ENCODE data around the gene FAM47E.

- no peak for TF ChIP-seq ZBTB21 (tag by site-specific recombination; IDR thresholded peaks at IDR 0.05)
- no peak for TF ChIP-seq ZNF629 (tag by site-specific recombination; IDR thresholded peaks at IDR 0.05)
- TF ChIP-seq MYNN (tag by site-specific recombination; IDR thresholded peaks at IDR 0.05; ENCODE audit: borderline replicate concordance) = no peak
- TF ChIP-seq, protein P1, sequence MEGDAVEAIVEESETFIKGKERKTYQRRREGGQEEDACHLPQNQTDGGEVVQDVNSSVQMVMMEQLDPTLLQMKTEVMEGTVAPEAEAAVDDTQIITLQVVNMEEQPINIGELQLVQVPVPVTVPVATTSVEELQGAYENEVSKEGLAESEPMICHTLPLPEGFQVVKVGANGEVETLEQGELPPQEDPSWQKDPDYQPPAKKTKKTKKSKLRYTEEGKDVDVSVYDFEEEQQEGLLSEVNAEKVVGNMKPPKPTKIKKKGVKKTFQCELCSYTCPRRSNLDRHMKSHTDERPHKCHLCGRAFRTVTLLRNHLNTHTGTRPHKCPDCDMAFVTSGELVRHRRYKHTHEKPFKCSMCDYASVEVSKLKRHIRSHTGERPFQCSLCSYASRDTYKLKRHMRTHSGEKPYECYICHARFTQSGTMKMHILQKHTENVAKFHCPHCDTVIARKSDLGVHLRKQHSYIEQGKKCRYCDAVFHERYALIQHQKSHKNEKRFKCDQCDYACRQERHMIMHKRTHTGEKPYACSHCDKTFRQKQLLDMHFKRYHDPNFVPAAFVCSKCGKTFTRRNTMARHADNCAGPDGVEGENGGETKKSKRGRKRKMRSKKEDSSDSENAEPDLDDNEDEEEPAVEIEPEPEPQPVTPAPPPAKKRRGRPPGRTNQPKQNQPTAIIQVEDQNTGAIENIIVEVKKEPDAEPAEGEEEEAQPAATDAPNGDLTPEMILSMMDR (tag by site-specific recombination; IDR thresholded peaks at IDR 0.05) = no peak
- TF ChIP-seq GFI1B (tag by site-specific recombination; IDR thresholded peaks at IDR 0.05) = no peak
- TF ChIP-seq ZBTB1 (tag by site-specific recombination; IDR thresholded peaks at IDR 0.05) = no peak
- TF ChIP-seq ZXDB (tag by site-specific recombination; IDR thresholded peaks at IDR 0.05) = no peak
- no peak for TF ChIP-seq ZNF792 (tag by site-specific recombination; IDR thresholded peaks at IDR 0.05)
- TF ChIP-seq ZNF837 (tag by site-specific recombination; IDR thresholded peaks at IDR 0.05) = no peak
- no peak for TF ChIP-seq ZNF302 (tag by site-specific recombination; IDR thresholded peaks at IDR 0.05; ENCODE audit: low read depth)
- TF ChIP-seq, protein P2, sequence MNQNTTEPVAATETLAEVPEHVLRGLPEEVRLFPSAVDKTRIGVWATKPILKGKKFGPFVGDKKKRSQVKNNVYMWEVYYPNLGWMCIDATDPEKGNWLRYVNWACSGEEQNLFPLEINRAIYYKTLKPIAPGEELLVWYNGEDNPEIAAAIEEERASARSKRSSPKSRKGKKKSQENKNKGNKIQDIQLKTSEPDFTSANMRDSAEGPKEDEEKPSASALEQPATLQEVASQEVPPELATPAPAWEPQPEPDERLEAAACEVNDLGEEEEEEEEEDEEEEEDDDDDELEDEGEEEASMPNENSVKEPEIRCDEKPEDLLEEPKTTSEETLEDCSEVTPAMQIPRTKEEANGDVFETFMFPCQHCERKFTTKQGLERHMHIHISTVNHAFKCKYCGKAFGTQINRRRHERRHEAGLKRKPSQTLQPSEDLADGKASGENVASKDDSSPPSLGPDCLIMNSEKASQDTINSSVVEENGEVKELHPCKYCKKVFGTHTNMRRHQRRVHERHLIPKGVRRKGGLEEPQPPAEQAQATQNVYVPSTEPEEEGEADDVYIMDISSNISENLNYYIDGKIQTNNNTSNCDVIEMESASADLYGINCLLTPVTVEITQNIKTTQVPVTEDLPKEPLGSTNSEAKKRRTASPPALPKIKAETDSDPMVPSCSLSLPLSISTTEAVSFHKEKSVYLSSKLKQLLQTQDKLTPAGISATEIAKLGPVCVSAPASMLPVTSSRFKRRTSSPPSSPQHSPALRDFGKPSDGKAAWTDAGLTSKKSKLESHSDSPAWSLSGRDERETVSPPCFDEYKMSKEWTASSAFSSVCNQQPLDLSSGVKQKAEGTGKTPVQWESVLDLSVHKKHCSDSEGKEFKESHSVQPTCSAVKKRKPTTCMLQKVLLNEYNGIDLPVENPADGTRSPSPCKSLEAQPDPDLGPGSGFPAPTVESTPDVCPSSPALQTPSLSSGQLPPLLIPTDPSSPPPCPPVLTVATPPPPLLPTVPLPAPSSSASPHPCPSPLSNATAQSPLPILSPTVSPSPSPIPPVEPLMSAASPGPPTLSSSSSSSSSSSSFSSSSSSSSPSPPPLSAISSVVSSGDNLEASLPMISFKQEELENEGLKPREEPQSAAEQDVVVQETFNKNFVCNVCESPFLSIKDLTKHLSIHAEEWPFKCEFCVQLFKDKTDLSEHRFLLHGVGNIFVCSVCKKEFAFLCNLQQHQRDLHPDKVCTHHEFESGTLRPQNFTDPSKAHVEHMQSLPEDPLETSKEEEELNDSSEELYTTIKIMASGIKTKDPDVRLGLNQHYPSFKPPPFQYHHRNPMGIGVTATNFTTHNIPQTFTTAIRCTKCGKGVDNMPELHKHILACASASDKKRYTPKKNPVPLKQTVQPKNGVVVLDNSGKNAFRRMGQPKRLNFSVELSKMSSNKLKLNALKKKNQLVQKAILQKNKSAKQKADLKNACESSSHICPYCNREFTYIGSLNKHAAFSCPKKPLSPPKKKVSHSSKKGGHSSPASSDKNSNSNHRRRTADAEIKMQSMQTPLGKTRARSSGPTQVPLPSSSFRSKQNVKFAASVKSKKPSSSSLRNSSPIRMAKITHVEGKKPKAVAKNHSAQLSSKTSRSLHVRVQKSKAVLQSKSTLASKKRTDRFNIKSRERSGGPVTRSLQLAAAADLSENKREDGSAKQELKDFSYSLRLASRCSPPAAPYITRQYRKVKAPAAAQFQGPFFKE (tag by site-specific recombination; IDR thresholded peaks at IDR 0.05; ENCODE audit: borderline replicate concordance) = no peak
- no peak for TF ChIP-seq ZNF341 (tag by site-specific recombination; IDR thresholded peaks at IDR 0.05; ENCODE audit: low read depth)
- TF ChIP-seq, protein P3, sequence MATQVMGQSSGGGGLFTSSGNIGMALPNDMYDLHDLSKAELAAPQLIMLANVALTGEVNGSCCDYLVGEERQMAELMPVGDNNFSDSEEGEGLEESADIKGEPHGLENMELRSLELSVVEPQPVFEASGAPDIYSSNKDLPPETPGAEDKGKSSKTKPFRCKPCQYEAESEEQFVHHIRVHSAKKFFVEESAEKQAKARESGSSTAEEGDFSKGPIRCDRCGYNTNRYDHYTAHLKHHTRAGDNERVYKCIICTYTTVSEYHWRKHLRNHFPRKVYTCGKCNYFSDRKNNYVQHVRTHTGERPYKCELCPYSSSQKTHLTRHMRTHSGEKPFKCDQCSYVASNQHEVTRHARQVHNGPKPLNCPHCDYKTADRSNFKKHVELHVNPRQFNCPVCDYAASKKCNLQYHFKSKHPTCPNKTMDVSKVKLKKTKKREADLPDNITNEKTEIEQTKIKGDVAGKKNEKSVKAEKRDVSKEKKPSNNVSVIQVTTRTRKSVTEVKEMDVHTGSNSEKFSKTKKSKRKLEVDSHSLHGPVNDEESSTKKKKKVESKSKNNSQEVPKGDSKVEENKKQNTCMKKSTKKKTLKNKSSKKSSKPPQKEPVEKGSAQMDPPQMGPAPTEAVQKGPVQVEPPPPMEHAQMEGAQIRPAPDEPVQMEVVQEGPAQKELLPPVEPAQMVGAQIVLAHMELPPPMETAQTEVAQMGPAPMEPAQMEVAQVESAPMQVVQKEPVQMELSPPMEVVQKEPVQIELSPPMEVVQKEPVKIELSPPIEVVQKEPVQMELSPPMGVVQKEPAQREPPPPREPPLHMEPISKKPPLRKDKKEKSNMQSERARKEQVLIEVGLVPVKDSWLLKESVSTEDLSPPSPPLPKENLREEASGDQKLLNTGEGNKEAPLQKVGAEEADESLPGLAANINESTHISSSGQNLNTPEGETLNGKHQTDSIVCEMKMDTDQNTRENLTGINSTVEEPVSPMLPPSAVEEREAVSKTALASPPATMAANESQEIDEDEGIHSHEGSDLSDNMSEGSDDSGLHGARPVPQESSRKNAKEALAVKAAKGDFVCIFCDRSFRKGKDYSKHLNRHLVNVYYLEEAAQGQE (tag by site-specific recombination; IDR thresholded peaks at IDR 0.05) = no peak
- no peak for TF ChIP-seq ZNF174 (tag by site-specific recombination; IDR thresholded peaks at IDR 0.05)
Measured at GRCh38 chr4:76234679-76235044, 16.9 kb upstream of the FAM47E start.

Data from HEK293 (cell line).